OCI-M2 (cell line): ENCODE data around the gene KCNQ1.

ENCODE experiments used
- DNase-seq: peaks from one replicate; lab custom pipeline; 2025; ENCODE audit not compliant: unreplicated experiment; lab: John Stamatoyannopoulos, UW

KCNQ1 gene

GRCh38 chr11:2704896-2705606, 260.2 kb downstream of the KCNQ1 start:
- no peak for DNase-seq

GRCh38 chr11:2706321-2706720, 261.5 kb downstream of the KCNQ1 start:
- DNase-seq: no peak

- DNase-seq: no peak
Observed at GRCh38 chr11:2707736-2708135, 262.9 kb downstream of the KCNQ1 start.

- no peak for DNase-seq
Observed at GRCh38 chr11:2708151-2708581, 263.4 kb downstream of the KCNQ1 start.

- DNase-seq: no peak
Observed at GRCh38 chr11:2708757-2709281, 264.0 kb downstream of the KCNQ1 start.

GRCh38 chr11:2709429-2709828, 264.6 kb downstream of the KCNQ1 start:
- DNase-seq: no peak

- no peak for DNase-seq
Observed at GRCh38 chr11:2711161-2711560, 266.4 kb downstream of the KCNQ1 start.

- no peak for DNase-seq
Observed at GRCh38 chr11:2713094-2713493, 268.3 kb downstream of the KCNQ1 start.

- no peak for DNase-seq
Observed at GRCh38 chr11:2713661-2714462, 269.1 kb downstream of the KCNQ1 start.

GRCh38 chr11:2714463-2714800, 269.6 kb downstream of the KCNQ1 start:
- no peak for DNase-seq

- DNase-seq: no peak
Observed at GRCh38 chr11:2714871-2715270, 270.1 kb downstream of the KCNQ1 start.

GRCh38 chr11:2715716-2716350, 271.0 kb downstream of the KCNQ1 start:
- no peak for DNase-seq

GRCh38 chr11:2716376-2717095, 271.7 kb downstream of the KCNQ1 start:
- DNase-seq: no peak

- DNase-seq: no peak
Observed at GRCh38 chr11:2717561-2718325, 272.9 kb downstream of the KCNQ1 start.

GRCh38 chr11:2718817-2719438, 274.1 kb downstream of the KCNQ1 start:
- DNase-seq: no peak

GRCh38 chr11:2719831-2720590, 275.2 kb downstream of the KCNQ1 start:
- no peak for DNase-seq

GRCh38 chr11:2721210-2721916, 276.6 kb downstream of the KCNQ1 start:
- no peak for DNase-seq

GRCh38 chr11:2722955-2723354, 278.1 kb downstream of the KCNQ1 start:
- DNase-seq: no peak

GRCh38 chr11:2724104-2724503, 279.3 kb downstream of the KCNQ1 start:
- DNase-seq: no peak
